Transverse colon (tissue), 4 donors: Measurements from ENCODE around the gene RAI1. TPM values are rescaled to one million over a fixed set of nuclear protein-coding genes. Genes with fewer than 3 reads are reported as not detected.

Source experiments
- DNase-seq: peaks from one replicate; pipeline ENCODE4 v3.0.0-alpha.2; 2019
- H3K27ac ChIP-seq, 4 donors: fragments of 200-600 bp; sonication (generic); 2 replicates each; pipeline ENCODE4 v1.5.1; 2016 to 2018; ENCODE audit warnings: inconsistent platforms in 4 of 4
- H3K27me3 ChIP-seq: fragments of 200-600 bp; sonication (generic); 2 replicates; pipeline ENCODE4 v1.5.1; 2017; ENCODE audit warnings: inconsistent platforms
- H3K36me3 ChIP-seq, 4 donors: fragments of 200-600 bp; sonication (generic); 2 replicates each; pipeline ENCODE4 v1.5.1; 2017 to 2019; ENCODE audit warnings: inconsistent platforms in 4 of 4
- H3K4me1 ChIP-seq, 4 donors: fragments of 200-600 bp; sonication (generic); 2 replicates each; pipeline ENCODE4 v1.5.1; 2017 to 2020; ENCODE audit warnings: inconsistent platforms in 4 of 4
- H3K4me3 ChIP-seq, 4 donors: fragments of 200-600 bp; sonication (generic); 1 replicate in 1 of 4; 2 replicates in 3 of 4; pipeline versions ENCODE4 v1.5.1 to v1.6.1; 2017 to 2019; ENCODE audit warnings: inconsistent platforms in 4 of 4
- H3K9me3 ChIP-seq, 2 donors: fragments of 200-600 bp; sonication (generic); 2 replicates each; pipeline ENCODE4 v1.5.1; 2017 to 2019; ENCODE audit warnings: inconsistent platforms in 2 of 2
- EP300 ChIP-seq: sonication (generic); formaldehyde crosslinking; IDR thresholded peaks from one replicate; pipeline ENCODE4 v1.6.1; 2017; ENCODE audit warnings: antibody characterized with exemption, low read depth
- POLR2A ChIP-seq: fragments of 450-650 bp; IDR thresholded peaks from one replicate; pipeline ENCODE4 v1.6.1; 2016; ENCODE audit warnings: antibody characterized with exemption, mild to moderate bottlenecking, moderate library complexity
- POLR2AphosphoS5 ChIP-seq, 3 donors: sonication (generic); formaldehyde crosslinking; IDR thresholded peaks; one replicate each; pipeline ENCODE4 v1.6.1; 2016; ENCODE audit warnings: antibody characterized with exemption in 3 of 3
- WGBS, 2 donors: methylation state at CpG; one replicate each; pipeline ENCODE4 v1.1.5; 2018; ENCODE audit warnings: low coverage in 1 of 2; 5-methylcytosine and 5-hydroxymethylcytosine counted together
- in situ Hi-C, 4 donors: fragments of 200-750 bp; cut with MboI; loops; one replicate each; pipeline versions ENCODE4 v1.15.0 to v1.15.1; 2017; ENCODE audit warnings: low sequenced_read_pairs in 3 of 4, low pct_ligation_motif_present in 1 of 4, low pct_unique_long_range_greater_than_20kb in 1 of 4
- intact Hi-C: fragments of 100-400 bp; cut with DNase I; formaldehyde crosslinking; loops from one replicate; pipeline ENCODE4 v1.15.1; 2023; ENCODE audit warnings: low total_unique reads
- total RNA-seq, 4 donors: library from RNA; depleted of rRNA; stranded (reverse); fragments of >200 nt; gene quantifications; one replicate each; pipeline ENCODE4 v1.1.0, GENCODE V29; 2016
- TF ChIP-seq, protein P1 (sequence below), 5 experiments: fragments of 200-600 bp in 3 of 5; fragments of 450-650 bp in 2 of 5; sonication (generic) in 3 of 5; IDR thresholded peaks; 1 replicate in 2 of 5; 2 replicates in 3 of 5; pipeline ENCODE4 v1.5.1; 2016 to 2017; ENCODE audit warnings: antibody characterized with exemption in 5 of 5, inconsistent platforms in 3 of 5, mild to moderate bottlenecking in 2 of 5, moderate library complexity in 1 of 5

The RAI1 gene
- total RNA-seq, 4 donors from 2014 or later = 14.1 to 163 (median 34.6) TPM

DNA sequence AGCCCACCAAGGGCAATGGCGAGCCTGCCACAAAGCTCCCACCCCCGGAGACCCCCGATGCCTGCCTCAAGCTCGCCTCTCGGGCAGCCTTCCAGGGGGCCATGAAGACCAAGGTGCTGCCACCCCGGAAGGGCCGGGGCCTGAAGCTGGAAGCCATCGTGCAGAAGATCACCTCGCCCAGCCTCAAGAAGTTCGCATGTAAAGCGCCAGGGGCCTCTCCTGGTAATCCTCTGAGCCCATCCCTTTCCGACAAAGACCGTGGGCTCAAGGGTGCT, 115.5 kb downstream of the RAI1 start:
- in situ Hi-C loops (loop anchor here in 2 of 4 donors (25.0 kb wide), 1 partner anchor 109 kb away; the partner anchor contains the start of gene RAI1 (in 2 of the 2)), intact Hi-C loops (no loop called here)
- Histone ChIP-seq H3K27ac (no peak overlapping the region), H3K4me3 (no peak overlapping the region), H3K27me3 (no peaks in the 10 kb centered on the region), H3K9me3 (no peaks in the 10 kb centered on the region), H3K36me3 (no peaks in the 10 kb centered on the region), H3K4me1 (peaks cover 13 to 18% (median 15%) of the 10 kb centered on the region in 4 donors)
- TF ChIP-seq POLR2A = no peak
- TF ChIP-seq EP300 = no peak
- TF ChIP-seq POLR2AphosphoS5 (IDR thresholded peaks at IDR 0.05) = no peak
- TF ChIP-seq, protein P1, sequence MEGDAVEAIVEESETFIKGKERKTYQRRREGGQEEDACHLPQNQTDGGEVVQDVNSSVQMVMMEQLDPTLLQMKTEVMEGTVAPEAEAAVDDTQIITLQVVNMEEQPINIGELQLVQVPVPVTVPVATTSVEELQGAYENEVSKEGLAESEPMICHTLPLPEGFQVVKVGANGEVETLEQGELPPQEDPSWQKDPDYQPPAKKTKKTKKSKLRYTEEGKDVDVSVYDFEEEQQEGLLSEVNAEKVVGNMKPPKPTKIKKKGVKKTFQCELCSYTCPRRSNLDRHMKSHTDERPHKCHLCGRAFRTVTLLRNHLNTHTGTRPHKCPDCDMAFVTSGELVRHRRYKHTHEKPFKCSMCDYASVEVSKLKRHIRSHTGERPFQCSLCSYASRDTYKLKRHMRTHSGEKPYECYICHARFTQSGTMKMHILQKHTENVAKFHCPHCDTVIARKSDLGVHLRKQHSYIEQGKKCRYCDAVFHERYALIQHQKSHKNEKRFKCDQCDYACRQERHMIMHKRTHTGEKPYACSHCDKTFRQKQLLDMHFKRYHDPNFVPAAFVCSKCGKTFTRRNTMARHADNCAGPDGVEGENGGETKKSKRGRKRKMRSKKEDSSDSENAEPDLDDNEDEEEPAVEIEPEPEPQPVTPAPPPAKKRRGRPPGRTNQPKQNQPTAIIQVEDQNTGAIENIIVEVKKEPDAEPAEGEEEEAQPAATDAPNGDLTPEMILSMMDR (IDR thresholded peaks at IDR 0.05) = no peak
- DNase-seq = no peak
- WGBS, 2 donors = 98% methylated on average over 13 of the region's 13 CpGs; no CpG with 5 or more reads in 1 of the 2 donors

- in situ Hi-C loops = loop anchor here in 2 of 4 donors (25.0 kb wide), 1 partner anchor 110 kb away; the partner anchor contains the start of gene RAI1 (in 2 of the 2)
- Histone ChIP-seq H3K4me1 (peaks cover 8 to 13% (median 12%) of the 10 kb centered on the region in 4 donors), H3K9me3 (no peaks in the 10 kb centered on the region), H3K27ac (no peak overlapping the region), H3K36me3 (no peaks in the 10 kb centered on the region), H3K4me3 (no peak overlapping the region), H3K27me3 (no peaks in the 10 kb centered on the region)
- intact Hi-C loops = no loop called here
- WGBS, 2 donors = 95% methylated on average over 30 of the region's 30 CpGs; no CpG with 5 or more reads in 1 of the 2 donors
- DNase-seq = no peak
- TF ChIP-seq, protein P1 (IDR thresholded peaks at IDR 0.05) = no peak
- TF ChIP-seq POLR2AphosphoS5 (IDR thresholded peaks at IDR 0.05) = no peak
- TF ChIP-seq POLR2A = no peak
- TF ChIP-seq EP300 = no peak
Measured at GRCh38 chr17:17797119-17797809, 116.0 kb downstream of the RAI1 start.

DNA sequence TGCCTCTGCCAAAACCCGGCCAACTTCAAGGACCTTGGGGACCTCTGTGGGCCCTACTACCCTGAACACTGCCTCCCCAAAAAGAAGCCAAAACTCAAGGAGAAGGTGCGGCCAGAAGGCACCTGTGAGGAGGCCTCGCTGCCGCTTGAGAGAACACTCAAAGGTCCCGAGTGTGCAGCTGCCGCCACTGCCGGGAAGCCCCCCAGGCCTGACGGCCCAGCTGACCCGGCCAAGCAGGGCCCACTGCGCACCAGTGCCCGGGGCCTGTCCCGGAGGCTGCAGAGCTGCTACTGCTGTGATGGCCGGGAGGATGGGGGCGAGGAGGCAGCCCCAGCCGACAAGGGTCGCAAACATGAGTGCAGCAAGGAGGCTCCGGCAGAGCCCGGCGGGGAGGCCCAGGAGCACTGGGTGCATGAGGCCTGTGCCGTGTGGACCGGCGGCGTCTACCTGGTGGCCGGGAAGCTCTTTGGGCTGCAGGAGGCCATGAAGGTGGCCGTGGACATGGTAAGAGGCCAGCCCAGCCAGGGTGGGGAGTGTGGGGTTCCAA, 116.8 kb downstream of the RAI1 start:
- Histone ChIP-seq H3K9me3 (no peaks in the 10 kb centered on the region), H3K27ac (no peak overlapping the region), H3K4me1 (peaks cover 1 to 4% (median 3%) of the 10 kb centered on the region in 4 donors), H3K4me3 (no peak overlapping the region), H3K36me3 (no peaks in the 10 kb centered on the region), H3K27me3 (no peaks in the 10 kb centered on the region)
- 92% methylated on average over 25 of the region's 25 CpGs; no CpG with 5 or more reads in 1 of the 2 donors for WGBS, 2 donors
- in situ Hi-C loops (loop anchor here in 2 of 4 donors (25.0 kb wide), 1 partner anchor 111 kb away; the partner anchor contains the start of gene RAI1 (in 2 of the 2)), intact Hi-C loops (no loop called here)
- TF ChIP-seq POLR2AphosphoS5 (IDR thresholded peaks at IDR 0.05) = no peak
- no peak for DNase-seq

GRCh38 chr17:17798573-17799255, 117.5 kb downstream of the RAI1 start:
- H3K27ac ChIP-seq = no peak overlapping the region
- H3K4me1 ChIP-seq = no peaks in the 10 kb centered on the region
- H3K27me3 ChIP-seq = no peaks in the 10 kb centered on the region
- DNase-seq = no peak
- intact Hi-C loops = no loop called here
- no peak overlapping the region for H3K4me3 ChIP-seq
- in situ Hi-C loops = loop anchor here in 2 of 4 donors (25.0 kb wide), 1 partner anchor 111 kb away; the partner anchor contains the start of gene RAI1 (in 2 of the 2)
- H3K9me3 ChIP-seq = no peaks in the 10 kb centered on the region
- TF ChIP-seq, protein P1 (IDR thresholded peaks at IDR 0.05) = no peak
- TF ChIP-seq POLR2AphosphoS5 (IDR thresholded peaks at IDR 0.05) (no peak), POLR2A (no peak)
- H3K36me3 ChIP-seq = no peaks in the 10 kb centered on the region
- WGBS, 2 donors = 82% methylated on average over 9 of the region's 16 CpGs; no CpG with 5 or more reads in 1 of the 2 donors
